ENCODE data around the gene ZXDC. TPM values are rescaled to one million over a fixed set of nuclear protein-coding genes. Genes with fewer than 3 reads are reported as not detected.

The ZXDC gene
- total RNA-seq, 1 experiment from 2014 or later, result 28.3 TPM

GRCh38 chr3:126502656-126503055, 27.0 kb upstream of the ZXDC start:
- no peak overlapping the region for H4K8ac ChIP-seq (replicated peaks; ENCODE audit: insufficient read length, low read depth, low read length)

More at GRCh38 chr3:126502656-126503055, 27.0 kb upstream of the ZXDC start:
- no peaks in the 10 kb centered on the region for H3K23me2 ChIP-seq (ENCODE audit: insufficient read length, low read depth, low read length, poor library complexity, severe bottlenecking)
- no peak overlapping the region for H3K9ac ChIP-seq (ENCODE audit: extremely low read depth, insufficient read length, low read length)
- H4K91ac ChIP-seq (ENCODE audit: insufficient read length, low read depth, low read length), result no peak overlapping the region
- Mint-ChIP-seq H3K27me3 (ENCODE audit: low read depth) (peaks cover 2% of the 10 kb centered on the region; the same call in 1 of the 2 replicates), H3K4me3 (no peak overlapping the region), H3K27ac (no peak overlapping the region), H3K36me3 (ENCODE audit: insufficient read depth in 1 of 3, low read depth in 3 of 3) (no peaks in the 10 kb centered on the region), H3K4me1 (peaks cover 15 to 22% of the 10 kb centered on the region in 2 experiments), H3K9me3 (no peaks in the 10 kb centered on the region)
- H3K4me1 ChIP-seq (ENCODE audit: insufficient read depth, low read length), result peaks cover 3% of the 10 kb centered on the region; the same call in 1 of the 2 replicates
- no peak for TF ChIP-seq CTCF (conservative IDR thresholded peaks at IDR 0.05)
- no peak overlapping the region for H4K5ac ChIP-seq (ENCODE audit: insufficient read length, low read depth, low read length)
- H4K20me1 ChIP-seq (ENCODE audit: control insufficient read depth, insufficient read depth, insufficient read length), result no peaks in the 10 kb centered on the region
- H3K18ac ChIP-seq (ENCODE audit: insufficient read length, low read depth, low read length), result no peak overlapping the region
- no peak overlapping the region for H3K27ac ChIP-seq (ENCODE audit: insufficient read length, low read depth, low read length)
- no peak overlapping the region for H2BK12ac ChIP-seq (ENCODE audit: insufficient read length, low read depth, low read length)
- no peak overlapping the region for H3T11ph ChIP-seq (ENCODE audit: low read length)
- no peak overlapping the region for H2BK20ac ChIP-seq (ENCODE audit: low read depth, low read length, poor library complexity, severe bottlenecking)
- no peak overlapping the region for H3K4ac ChIP-seq (ENCODE audit: low read depth, low read length)
- DNase-seq, result no peak
- no peak overlapping the region for H2AK5ac ChIP-seq (ENCODE audit: insufficient read length, low read length)
- H3K14ac ChIP-seq (ENCODE audit: insufficient read depth, low read length), result no peak overlapping the region
- H2AFZ ChIP-seq (ENCODE audit: low read length), result no peak overlapping the region
- no peak overlapping the region for H2BK5ac ChIP-seq (ENCODE audit: insufficient read length, low read length)
- no peaks in the 10 kb centered on the region for H3K9me3 ChIP-seq (ENCODE audit: control insufficient read depth, low read depth, low read length)
- H3K4me2 ChIP-seq (ENCODE audit: insufficient read depth, insufficient read length, low read length), result no peak overlapping the region
- no peaks in the 10 kb centered on the region for H3K79me1 ChIP-seq (ENCODE audit: insufficient read depth, low read depth, low read length, poor library complexity, severe bottlenecking)
- H3K27me3 ChIP-seq (ENCODE audit: insufficient read depth, low read length), result no peaks in the 10 kb centered on the region
- no peak overlapping the region for H2BK15ac ChIP-seq (ENCODE audit: low read depth, low read length)
- WGBS (ENCODE audit: extremely low coverage, insufficient read length, low lambda C conversion rate), result no CpG with 5 or more reads among the region's 1 CpG
- no peak overlapping the region for H3K56ac ChIP-seq (ENCODE audit: insufficient read length, low read depth, low read length)
- H3K23ac ChIP-seq (ENCODE audit: insufficient read length, low read depth, low read length), result no peak overlapping the region
- H2BK120ac ChIP-seq (ENCODE audit: low read depth, low read length, poor library complexity, severe bottlenecking), result no peak overlapping the region
- H3K79me2 ChIP-seq (ENCODE audit: insufficient read depth, low read length), result no peaks in the 10 kb centered on the region
